OCI-LY3 (cell line): ENCODE results near the gene GOLGA5.

Experiments used
- H2AFZ ChIP-seq: fragments of 200-600, 300-600 bp; shearing (Covaris generic); 2 replicates; pipeline ENCODE4 v1.6.0; 2014; ENCODE audit warnings: antibody characterized with exemption, low read depth, low read length
- H3K27ac ChIP-seq: fragments of 200-600, 300-600 bp; sonication (generic); 2 replicates; pipeline ENCODE4 v1.5.1; 2014; ENCODE audit warnings: mild to moderate bottlenecking, low read length, moderate library complexity, mixed read lengths
- H3K27me3 ChIP-seq: fragments of 200-600, 300-600 bp; sonication (generic); 2 replicates; pipeline ENCODE4 v1.6.1; 2014; ENCODE audit warnings: low read depth, low read length, mixed read lengths
- H3K36me3 ChIP-seq: fragments of 200-600, 300-600 bp; sonication (generic); replicated peaks from 2 replicates; pipeline ENCODE3; 2014; ENCODE audit warnings: low read depth, low read length, mixed read lengths
- H3K4me1 ChIP-seq: fragments of 300-600, 200-600 bp; sonication (generic); 2 replicates; pipeline ENCODE4 v1.6.1; 2014; ENCODE audit warnings: low read length, mixed read lengths
- H3K4me2 ChIP-seq: fragments of 200-600, 300-600 bp; sonication (generic); 2 replicates; pipeline ENCODE4 v1.6.1; 2014; ENCODE audit warnings: low read length, mixed read lengths
- H3K4me3 ChIP-seq: fragments of 300-600, 200-600 bp; sonication (generic); 2 replicates; pipeline ENCODE4 v1.5.1; 2014; ENCODE audit warnings: antibody characterized with exemption, mild to moderate bottlenecking, low read length, moderate library complexity
- H3K79me2 ChIP-seq: fragments of 300-600, 200-600 bp; shearing (Covaris generic); 2 replicates; pipeline ENCODE4 v1.6.1; 2014; ENCODE audit warnings: mild to moderate bottlenecking, low read length, mixed read lengths
- H3K9ac ChIP-seq: fragments of 300-600, 200-600 bp; shearing (Covaris generic); 2 replicates; pipeline ENCODE4 v1.6.0; 2014; ENCODE audit warnings: mild to moderate bottlenecking, low read length, moderate library complexity
- H3K9me3 ChIP-seq: fragments of 200-600, 300-600 bp; shearing (Covaris generic); 2 replicates; pipeline ENCODE4 v1.6.1; 2014; ENCODE audit warnings: low read length, mixed read lengths; ENCODE audit not compliant: insufficient read depth
- H4K20me1 ChIP-seq: fragments of 200-600, 300-600 bp; sonication (generic); 2 replicates; pipeline ENCODE4 v1.6.1; 2016; ENCODE audit warnings: low read length, mixed read lengths; ENCODE audit not compliant: insufficient read depth
- EZH2phosphoT487 ChIP-seq: fragments of 200-600 bp; shearing (Covaris generic); IDR thresholded peaks from 2 replicates; pipeline ENCODE4 v1.6.1; 2018; ENCODE audit warnings: antibody characterized with exemption, mixed run types, low read depth
- TF ChIP-seq, protein P1 (sequence below): fragments of 200-600, 300-600 bp; sonication (generic); IDR thresholded peaks from 2 replicates; pipeline ENCODE4 v1.5.1; 2014; ENCODE audit warnings: antibody characterized with exemption, low read length, low read depth

Gene GOLGA5

DNA sequence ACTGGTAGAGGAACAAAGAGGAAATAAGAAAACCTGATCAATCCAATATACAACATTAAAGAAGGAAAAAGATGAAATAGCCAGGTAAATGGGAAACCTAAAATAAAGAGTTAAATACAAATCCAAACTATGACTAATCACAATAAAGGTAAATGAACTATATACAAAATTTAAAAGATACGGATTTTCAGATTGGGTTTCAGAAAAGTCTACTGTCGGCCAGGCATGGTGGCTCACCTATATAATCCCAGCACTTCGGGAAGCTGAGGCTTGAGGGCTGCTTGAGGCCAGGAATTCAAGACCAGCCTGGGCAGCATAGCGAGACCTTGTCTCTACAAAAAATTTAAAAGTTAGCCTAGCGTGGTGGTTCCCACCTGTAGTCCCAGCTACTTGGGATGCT lies 89.0 kb downstream of the GOLGA5 start:
- peaks cover 22% of the 10 kb centered on the region; the same call in 1 of the 2 replicates for H3K27me3 ChIP-seq
- H3K4me2 ChIP-seq: no peak overlapping the region
- H3K4me3 ChIP-seq: no peak overlapping the region
- H4K20me1 ChIP-seq: no peaks in the 10 kb centered on the region
- H2AFZ ChIP-seq: no peak overlapping the region
- no peak overlapping the region for H3K9ac ChIP-seq
- no peaks in the 10 kb centered on the region for H3K79me2 ChIP-seq
- H3K9me3 ChIP-seq: no peaks in the 10 kb centered on the region
- no peaks in the 10 kb centered on the region for H3K4me1 ChIP-seq
- H3K36me3 ChIP-seq: no peaks in the 10 kb centered on the region
- TF ChIP-seq, protein P1, sequence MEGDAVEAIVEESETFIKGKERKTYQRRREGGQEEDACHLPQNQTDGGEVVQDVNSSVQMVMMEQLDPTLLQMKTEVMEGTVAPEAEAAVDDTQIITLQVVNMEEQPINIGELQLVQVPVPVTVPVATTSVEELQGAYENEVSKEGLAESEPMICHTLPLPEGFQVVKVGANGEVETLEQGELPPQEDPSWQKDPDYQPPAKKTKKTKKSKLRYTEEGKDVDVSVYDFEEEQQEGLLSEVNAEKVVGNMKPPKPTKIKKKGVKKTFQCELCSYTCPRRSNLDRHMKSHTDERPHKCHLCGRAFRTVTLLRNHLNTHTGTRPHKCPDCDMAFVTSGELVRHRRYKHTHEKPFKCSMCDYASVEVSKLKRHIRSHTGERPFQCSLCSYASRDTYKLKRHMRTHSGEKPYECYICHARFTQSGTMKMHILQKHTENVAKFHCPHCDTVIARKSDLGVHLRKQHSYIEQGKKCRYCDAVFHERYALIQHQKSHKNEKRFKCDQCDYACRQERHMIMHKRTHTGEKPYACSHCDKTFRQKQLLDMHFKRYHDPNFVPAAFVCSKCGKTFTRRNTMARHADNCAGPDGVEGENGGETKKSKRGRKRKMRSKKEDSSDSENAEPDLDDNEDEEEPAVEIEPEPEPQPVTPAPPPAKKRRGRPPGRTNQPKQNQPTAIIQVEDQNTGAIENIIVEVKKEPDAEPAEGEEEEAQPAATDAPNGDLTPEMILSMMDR: no peak
- TF ChIP-seq EZH2phosphoT487: no peak
- no peak overlapping the region for H3K27ac ChIP-seq

DNA sequence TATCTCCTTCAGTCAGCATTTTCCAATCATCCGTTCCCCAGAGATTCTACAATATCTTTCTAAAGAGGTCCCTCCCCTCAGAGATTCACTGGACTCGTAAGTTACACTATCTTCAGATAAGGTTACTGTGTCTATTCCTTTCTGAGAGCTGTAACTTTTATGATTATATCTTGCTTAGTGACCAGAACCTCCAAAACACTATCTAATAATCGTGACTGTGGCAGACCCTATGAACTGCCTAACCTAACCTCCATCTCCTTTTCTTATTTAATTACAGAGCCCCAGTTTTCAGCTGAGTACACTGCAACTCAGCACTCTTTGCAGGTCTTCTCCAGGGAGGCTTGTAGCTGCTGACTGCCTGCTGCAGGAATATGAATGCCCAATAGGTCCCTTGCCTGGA lies 90.3 kb downstream of the GOLGA5 start:
- Histone ChIP-seq H3K27ac (no peak overlapping the region), H3K4me3 (no peak overlapping the region), H3K27me3 (peaks cover 17% of the 10 kb centered on the region; the same call in 1 of the 2 replicates)

GRCh38 chr14:92885279-92886061 lies 91.4 kb downstream of the GOLGA5 start:
- Histone ChIP-seq H3K4me3 (no peak overlapping the region), H3K4me1 (no peaks in the 10 kb centered on the region), H3K9me3 (no peaks in the 10 kb centered on the region), H3K9ac (no peak overlapping the region), H4K20me1 (no peaks in the 10 kb centered on the region), H3K4me2 (no peak overlapping the region), H3K27me3 (peaks cover 13% of the 10 kb centered on the region; the same call in 1 of the 2 replicates), H3K27ac (no peak overlapping the region), H2AFZ (no peak overlapping the region), H3K79me2 (no peaks in the 10 kb centered on the region), H3K36me3 (no peaks in the 10 kb centered on the region)
- TF ChIP-seq, protein P1: no peak
- no peak for TF ChIP-seq EZH2phosphoT487

More for the DNA sequence above, 90.3 kb downstream of the GOLGA5 start:
- Histone ChIP-seq H3K4me1 (no peaks in the 10 kb centered on the region), H3K9ac (no peak overlapping the region), H3K9me3 (no peaks in the 10 kb centered on the region), H4K20me1 (no peaks in the 10 kb centered on the region), H3K4me2 (no peak overlapping the region), H2AFZ (no peak overlapping the region), H3K36me3 (no peaks in the 10 kb centered on the region), H3K79me2 (no peaks in the 10 kb centered on the region)
- no peak for TF ChIP-seq EZH2phosphoT487
- TF ChIP-seq, protein P1: no peak

DNA sequence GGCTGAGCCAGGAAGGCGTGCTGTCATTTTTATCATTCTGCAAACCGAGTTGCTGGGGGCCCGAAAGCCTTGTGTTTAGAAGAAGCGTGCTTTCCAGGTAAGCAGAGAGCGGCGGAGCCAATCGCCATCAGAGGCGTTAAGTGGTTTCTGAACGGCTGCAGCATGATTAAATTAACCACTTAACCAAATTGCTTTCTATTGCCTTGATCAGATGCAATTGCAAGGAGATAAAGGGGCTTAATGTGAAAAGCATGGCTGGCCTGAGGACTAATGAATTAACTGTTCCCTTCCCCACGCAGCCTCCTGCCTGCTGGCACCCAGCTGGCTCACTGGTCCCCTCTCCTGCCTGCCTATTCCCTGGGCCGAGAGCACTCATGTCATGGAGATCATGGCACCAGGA lies 92.2 kb downstream of the GOLGA5 start:
- Histone ChIP-seq H3K4me2 (no peak overlapping the region), H4K20me1 (no peaks in the 10 kb centered on the region), H3K9me3 (no peaks in the 10 kb centered on the region), H3K4me1 (no peaks in the 10 kb centered on the region), H3K27me3 (peaks cover 13% of the 10 kb centered on the region; the same call in 1 of the 2 replicates), H3K36me3 (no peaks in the 10 kb centered on the region), H2AFZ (no peak overlapping the region), H3K9ac (no peak overlapping the region), H3K79me2 (no peaks in the 10 kb centered on the region), H3K27ac (no peak overlapping the region), H3K4me3 (no peak overlapping the region)
- TF ChIP-seq EZH2phosphoT487: no peak
- TF ChIP-seq, protein P1: no peak
